PFSK-1 (cell line): ENCODE data around the gene MUC2.

Experiments
- FOXP2 ChIP-seq: optimal IDR thresholded peaks from 2 replicates; pipeline ENCODE3; 2011; ENCODE audit warnings: borderline replicate concordance, control low read depth, inconsistent platforms; ENCODE audit not compliant: insufficient read depth; ENCODE audit errors: extremely low read length, extremely low read depth
- POLR2AphosphoS5 ChIP-seq: IDR thresholded peaks from 2 replicates; pipeline ENCODE4 v1.6.1; 2012; ENCODE audit warnings: low read depth, mild to moderate bottlenecking, control low read depth, low read length, moderate library complexity
- SIN3A ChIP-seq: IDR thresholded peaks from 2 replicates; pipeline ENCODE4 v1.6.1; 2012; ENCODE audit warnings: mild to moderate bottlenecking, low read length, moderate library complexity, borderline replicate concordance; ENCODE audit not compliant: insufficient read depth
- TAF1 ChIP-seq: IDR thresholded peaks from 2 replicates; pipeline ENCODE4 v1.6.1; 2012; ENCODE audit warnings: low read length, control low read depth, borderline replicate concordance; ENCODE audit not compliant: insufficient read depth
- TF ChIP-seq, protein P1 (sequence below), 2 experiments: IDR thresholded peaks; 2 replicates each; pipeline versions ENCODE4 v1.6.1 to v1.8.0; 2011 to 2012; ENCODE audit warnings: low read depth in 2 of 2, low read length in 2 of 2, control low read depth in 1 of 2, inconsistent platforms in 1 of 2, mild to moderate bottlenecking in 1 of 2, moderate library complexity in 1 of 2; ENCODE audit not compliant: insufficient read depth in 1 of 2

Gene MUC2

DNA sequence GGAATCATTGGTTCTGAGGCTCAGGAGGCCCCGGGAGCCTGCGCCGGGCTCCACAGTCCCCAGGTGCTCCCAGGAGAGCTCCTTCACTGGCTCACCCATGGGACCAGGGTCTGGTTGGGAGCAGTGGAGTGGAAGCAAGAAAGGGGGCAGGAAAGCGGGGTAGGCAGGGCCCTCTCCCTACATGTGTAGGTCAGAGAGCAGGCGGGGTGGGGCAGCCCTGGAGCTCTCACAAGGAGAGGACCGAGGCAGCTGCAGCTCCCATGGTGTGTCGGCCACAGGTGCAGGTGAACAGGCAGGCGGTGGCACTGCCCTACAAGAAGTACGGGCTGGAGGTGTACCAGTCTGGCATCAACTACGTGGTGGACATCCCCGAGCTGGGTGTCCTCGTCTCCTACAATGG lies 28.3 kb downstream of the MUC2 start:
- TF ChIP-seq, protein P1, sequence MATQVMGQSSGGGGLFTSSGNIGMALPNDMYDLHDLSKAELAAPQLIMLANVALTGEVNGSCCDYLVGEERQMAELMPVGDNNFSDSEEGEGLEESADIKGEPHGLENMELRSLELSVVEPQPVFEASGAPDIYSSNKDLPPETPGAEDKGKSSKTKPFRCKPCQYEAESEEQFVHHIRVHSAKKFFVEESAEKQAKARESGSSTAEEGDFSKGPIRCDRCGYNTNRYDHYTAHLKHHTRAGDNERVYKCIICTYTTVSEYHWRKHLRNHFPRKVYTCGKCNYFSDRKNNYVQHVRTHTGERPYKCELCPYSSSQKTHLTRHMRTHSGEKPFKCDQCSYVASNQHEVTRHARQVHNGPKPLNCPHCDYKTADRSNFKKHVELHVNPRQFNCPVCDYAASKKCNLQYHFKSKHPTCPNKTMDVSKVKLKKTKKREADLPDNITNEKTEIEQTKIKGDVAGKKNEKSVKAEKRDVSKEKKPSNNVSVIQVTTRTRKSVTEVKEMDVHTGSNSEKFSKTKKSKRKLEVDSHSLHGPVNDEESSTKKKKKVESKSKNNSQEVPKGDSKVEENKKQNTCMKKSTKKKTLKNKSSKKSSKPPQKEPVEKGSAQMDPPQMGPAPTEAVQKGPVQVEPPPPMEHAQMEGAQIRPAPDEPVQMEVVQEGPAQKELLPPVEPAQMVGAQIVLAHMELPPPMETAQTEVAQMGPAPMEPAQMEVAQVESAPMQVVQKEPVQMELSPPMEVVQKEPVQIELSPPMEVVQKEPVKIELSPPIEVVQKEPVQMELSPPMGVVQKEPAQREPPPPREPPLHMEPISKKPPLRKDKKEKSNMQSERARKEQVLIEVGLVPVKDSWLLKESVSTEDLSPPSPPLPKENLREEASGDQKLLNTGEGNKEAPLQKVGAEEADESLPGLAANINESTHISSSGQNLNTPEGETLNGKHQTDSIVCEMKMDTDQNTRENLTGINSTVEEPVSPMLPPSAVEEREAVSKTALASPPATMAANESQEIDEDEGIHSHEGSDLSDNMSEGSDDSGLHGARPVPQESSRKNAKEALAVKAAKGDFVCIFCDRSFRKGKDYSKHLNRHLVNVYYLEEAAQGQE (IDR thresholded peaks at IDR 0.05; ENCODE audit: insufficient read depth in 1 of 2, low read depth in 2 of 2, low read length in 2 of 2), result no peak
- TF ChIP-seq POLR2AphosphoS5 (no peak), TAF1 (no peak), SIN3A (no peak), FOXP2 (no peak)

DNA sequence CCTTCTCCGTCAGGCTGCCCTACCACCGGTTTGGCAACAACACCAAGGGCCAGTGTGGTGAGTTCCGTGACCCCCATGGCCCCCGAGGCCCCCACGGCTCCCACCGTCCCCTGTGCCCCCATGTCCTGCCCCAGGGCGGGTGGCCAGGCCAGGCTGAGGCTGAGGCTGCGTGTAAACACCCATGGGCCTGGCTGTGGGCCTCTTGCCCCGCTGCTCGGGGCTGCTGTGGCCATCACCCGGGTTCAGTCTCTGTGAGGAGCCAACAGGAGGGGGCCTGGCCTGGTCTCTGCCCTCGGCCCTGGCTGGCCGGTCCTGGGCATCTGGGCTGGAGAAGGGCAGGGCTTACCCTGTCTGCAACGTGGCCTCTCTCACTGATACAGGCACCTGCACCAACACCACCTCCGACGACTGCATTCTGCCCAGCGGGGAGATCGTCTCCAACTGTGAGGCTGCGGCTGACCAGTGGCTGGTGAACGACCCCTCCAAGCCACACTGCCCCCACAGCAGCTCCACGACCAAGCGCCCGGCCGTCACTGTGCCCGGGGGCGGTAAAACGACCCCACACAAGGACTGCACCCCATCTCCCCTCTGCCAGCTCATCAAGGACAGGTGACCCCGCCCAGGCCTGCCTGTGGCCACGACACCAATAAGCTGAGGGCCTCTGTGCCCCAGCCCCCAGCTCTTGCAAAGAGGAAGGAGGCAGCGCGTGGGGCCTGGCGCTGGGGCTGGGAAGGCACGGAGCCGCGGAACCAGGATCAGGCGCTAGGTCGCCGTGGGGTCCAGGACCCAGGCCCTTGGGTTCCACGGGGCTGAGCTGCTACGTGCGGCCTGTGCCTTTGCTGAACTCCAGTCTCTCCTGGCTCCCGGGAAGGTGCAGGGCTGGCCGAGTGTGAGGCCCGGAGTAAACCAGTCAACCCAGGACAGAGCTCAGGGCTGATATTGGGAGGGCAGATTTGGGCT lies 29.0 kb downstream of the MUC2 start:
- no peak for TF ChIP-seq POLR2AphosphoS5
- TF ChIP-seq SIN3A, result no peak
- no peak for TF ChIP-seq FOXP2
- TF ChIP-seq TAF1, result no peak
- TF ChIP-seq, protein P1 (IDR thresholded peaks at IDR 0.05; ENCODE audit: insufficient read depth in 1 of 2, low read depth in 2 of 2, low read length in 2 of 2), result no peak

DNA sequence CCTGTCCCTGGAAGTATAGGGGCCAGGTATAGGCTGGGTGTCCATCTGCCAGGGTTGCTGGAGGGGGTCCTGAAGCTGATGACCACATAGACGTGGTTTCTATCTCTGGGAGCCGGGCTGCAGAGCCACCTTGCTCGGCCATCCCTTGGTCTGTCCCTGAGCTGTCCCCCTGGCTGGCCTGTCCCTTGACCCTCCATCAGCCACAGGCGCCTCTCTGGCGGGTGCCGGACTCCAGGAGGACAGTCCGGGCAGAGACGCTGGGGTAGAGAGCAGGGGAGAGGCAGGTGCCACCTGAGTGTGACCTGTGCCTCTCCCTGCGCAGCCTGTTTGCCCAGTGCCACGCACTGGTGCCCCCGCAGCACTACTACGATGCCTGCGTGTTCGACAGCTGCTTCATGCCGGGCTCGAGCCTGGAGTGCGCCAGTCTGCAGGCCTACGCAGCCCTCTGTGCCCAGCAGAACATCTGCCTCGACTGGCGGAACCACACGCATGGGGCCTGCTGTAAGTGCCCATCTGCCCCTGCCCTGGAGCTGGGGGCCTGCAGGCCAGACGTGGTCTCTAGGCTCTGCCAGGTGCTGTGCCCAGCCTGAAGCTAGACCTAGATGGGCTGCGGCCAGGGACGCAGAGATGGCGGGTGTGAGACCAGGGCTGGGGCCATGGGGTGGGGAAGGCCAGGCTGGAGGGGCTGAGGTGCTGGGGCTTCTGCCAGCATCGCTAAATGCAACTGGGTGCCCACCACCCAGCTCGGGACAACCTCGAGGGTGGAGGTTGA lies 29.9 kb downstream of the MUC2 start:
- TF ChIP-seq, protein P1 (IDR thresholded peaks at IDR 0.05; ENCODE audit: insufficient read depth in 1 of 2, low read depth in 2 of 2, low read length in 2 of 2), result no peak
- no peak for TF ChIP-seq POLR2AphosphoS5
- no peak for TF ChIP-seq TAF1
- TF ChIP-seq FOXP2, result no peak
- no peak for TF ChIP-seq SIN3A

DNA sequence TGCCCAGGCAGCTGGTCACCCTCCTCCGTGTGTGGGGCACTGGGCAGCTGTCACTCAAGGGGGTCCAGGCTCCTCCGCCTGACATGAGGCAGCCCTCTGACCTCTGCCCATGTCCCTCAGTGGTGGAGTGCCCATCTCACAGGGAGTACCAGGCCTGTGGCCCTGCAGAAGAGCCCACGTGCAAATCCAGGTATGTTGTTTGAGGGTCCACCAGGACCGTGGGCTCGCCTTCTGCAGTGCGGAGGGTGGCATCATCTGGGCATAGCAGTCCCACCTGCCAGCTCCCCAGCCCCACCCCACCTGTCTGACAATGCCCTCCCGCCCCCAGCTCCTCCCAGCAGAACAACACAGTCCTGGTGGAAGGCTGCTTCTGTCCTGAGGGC lies 30.5 kb downstream of the MUC2 start:
- TF ChIP-seq TAF1 (no peak), SIN3A (no peak), FOXP2 (no peak), POLR2AphosphoS5 (no peak)
- TF ChIP-seq, protein P1 (IDR thresholded peaks at IDR 0.05; ENCODE audit: insufficient read depth in 1 of 2, low read depth in 2 of 2, low read length in 2 of 2), result no peak
